Adrenal gland (tissue), 12 donors: ENCODE results near the gene TEX44. TPM values are rescaled to one million over a fixed set of nuclear protein-coding genes. Genes with fewer than 3 reads are reported as not detected.

Experiments used
- DNase-seq, 7 donors: peaks; one replicate each; pipeline ENCODE4 v3.0.0-alpha.2; 2019 to 2020
- H3K27ac ChIP-seq, 5 donors: fragments of 200-600 bp; sonication (generic) in 4 of 5; 1 replicate in 3 of 5; 2 replicates in 2 of 5; pipeline versions ENCODE4 v1.5.1 to v1.8.0; 2016 to 2020; ENCODE audit warnings: mild to moderate bottlenecking in 1 of 5
- H3K27me3 ChIP-seq: fragments of 200-600 bp; 2 replicates; pipeline ENCODE4 v1.8.0; 2021
- H3K36me3 ChIP-seq, 2 donors: fragments of 200-600 bp; replicated peaks in 1 of 2; 1 replicate in 1 of 2; 2 replicates in 1 of 2; pipeline versions ENCODE4 v1.5.1 to v1.8.0; 2018 to 2022
- H3K4me1 ChIP-seq, 2 donors: fragments of 200-600 bp; replicated peaks in 1 of 2; 1 replicate in 1 of 2; 2 replicates in 1 of 2; pipeline versions ENCODE4 v1.5.1 to v1.8.0; 2018 to 2021
- H3K4me3 ChIP-seq, 4 donors: fragments of 200-600 bp; sonication (generic) in 3 of 4; one replicate each; pipeline ENCODE4 v1.5.1; 2016 to 2018
- H3K9me3 ChIP-seq, 3 donors: fragments of 200-600 bp; sonication (generic) in 1 of 3; replicated peaks in 1 of 3; 1 replicate in 2 of 3; 2 replicates in 1 of 3; pipeline versions ENCODE4 v1.5.1 to v1.8.0; 2016 to 2021
- POLR2A ChIP-seq, 2 donors: fragments of 450-650 bp; IDR thresholded peaks; one replicate each; pipeline ENCODE4 v1.6.1; 2017; ENCODE audit warnings: antibody characterized with exemption in 2 of 2, mild to moderate bottlenecking in 2 of 2, moderate library complexity in 1 of 2
- WGBS, 4 donors: extraction: QIAGEN DNeasy Blood & Tissue Kit in 2 of 4; methylation state at CpG; one replicate each; pipeline versions ENCODE4 v1.1.5 to v1.1.7; 2013 to 2017; 5-methylcytosine and 5-hydroxymethylcytosine counted together
- intact Hi-C, 2 donors: fragments of 100-400 bp; cut with DNase I; formaldehyde crosslinking; loops; one replicate each; pipeline versions ENCODE4 v1.14.1 to v1.15.0; 2022 to 2023
- polyA plus RNA-seq, 3 donors: library from polyadenylated mRNA; stranded (reverse); fragments of 200-250 nt in 2 of 3; fragments of 350-450 nt in 1 of 3; fragmentation: Illumina TruSeq in 1 of 3; extraction: RNeasy Lipid Tissue Mini Kit (QIAGEN cat#74804) in 1 of 3; gene quantifications; one replicate each; pipeline ENCODE4 v1.2.3, GENCODE V29; 2013 to 2014
- total RNA-seq, 9 donors: library from RNA; depleted of rRNA in 4 of 9; stranded (reverse); fragments of >200 nt in 4 of 9; fragments of 120-200 nt in 1 of 9; fragmentation: NEBNext Ultra II Directional in 1 of 9; extraction: Animal tissue kit (Norgen Biotek cat#: 25700) in 1 of 9; gene quantifications; one replicate each; pipeline versions ENCODE4 v1.1.0 to v1.2.4, GENCODE V29; 2013 to 2023
- TF ChIP-seq, protein P1 (sequence below), 6 experiments: fragments of 450-650 bp in 4 of 6; fragments of 200-600 bp in 2 of 6; sonication (generic) in 1 of 6; IDR thresholded peaks; 1 replicate in 5 of 6; 2 replicates in 1 of 6; pipeline versions ENCODE4 v1.5.1 to v1.8.0; 2016 to 2021; ENCODE audit warnings: antibody characterized with exemption in 6 of 6, mild to moderate bottlenecking in 2 of 6, moderate library complexity in 1 of 6
- donor health status: healthy with polysubstance abuse.
- donor health status: Bipolar disorder and iron deficiency.
- donor health status: DM: yes; HTN: yes; CAD: no.
- donor health status: DM: no; HTN: no; CAD: no.
- donor health status: DM: no; HTN: no; CAD: no.
- donor health status: DM: yes; HTN: yes; CAD: no.

TEX44 gene
- total and polyA plus RNA-seq, 12 donors: not detected

DNA sequence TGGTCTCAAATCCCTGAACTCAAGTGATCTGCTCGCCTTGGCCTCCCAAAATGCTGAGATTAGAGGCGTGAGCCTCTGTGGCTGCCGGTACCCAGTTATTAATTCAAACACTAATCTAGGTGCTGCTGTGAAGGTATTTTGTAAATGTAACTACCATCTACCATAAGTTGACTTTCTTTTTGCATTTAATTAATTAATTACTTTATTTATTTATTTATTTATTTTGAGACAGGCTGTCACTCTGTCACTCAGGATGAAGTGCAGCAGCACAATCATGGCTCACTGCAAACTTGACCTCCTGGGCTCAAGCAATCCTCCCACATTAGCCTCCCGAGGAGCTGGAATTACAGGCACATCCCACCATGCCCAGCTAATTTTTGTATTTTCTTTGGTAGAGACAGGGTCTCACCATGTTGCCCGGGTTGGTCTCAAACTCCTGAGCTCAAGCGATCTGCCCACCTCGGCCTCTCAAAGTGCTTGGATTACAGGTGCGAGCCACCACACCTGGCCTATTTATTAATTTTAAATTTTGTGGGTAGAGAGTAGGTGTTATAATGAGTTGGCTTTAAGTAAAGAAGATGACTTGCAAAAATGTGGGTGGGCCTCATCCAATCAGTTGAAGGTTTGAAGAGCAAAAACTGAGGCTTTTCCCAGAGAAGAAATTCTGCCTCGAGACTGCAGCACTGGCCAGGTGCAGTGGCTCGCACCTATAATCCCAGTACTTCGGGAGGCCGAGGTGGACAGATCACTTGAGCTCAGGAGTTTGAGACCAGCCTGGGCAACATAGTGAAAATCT is 45.2 kb upstream of the TEX44 start:
- intact Hi-C loops: no loop called here
- TF ChIP-seq, protein P1, sequence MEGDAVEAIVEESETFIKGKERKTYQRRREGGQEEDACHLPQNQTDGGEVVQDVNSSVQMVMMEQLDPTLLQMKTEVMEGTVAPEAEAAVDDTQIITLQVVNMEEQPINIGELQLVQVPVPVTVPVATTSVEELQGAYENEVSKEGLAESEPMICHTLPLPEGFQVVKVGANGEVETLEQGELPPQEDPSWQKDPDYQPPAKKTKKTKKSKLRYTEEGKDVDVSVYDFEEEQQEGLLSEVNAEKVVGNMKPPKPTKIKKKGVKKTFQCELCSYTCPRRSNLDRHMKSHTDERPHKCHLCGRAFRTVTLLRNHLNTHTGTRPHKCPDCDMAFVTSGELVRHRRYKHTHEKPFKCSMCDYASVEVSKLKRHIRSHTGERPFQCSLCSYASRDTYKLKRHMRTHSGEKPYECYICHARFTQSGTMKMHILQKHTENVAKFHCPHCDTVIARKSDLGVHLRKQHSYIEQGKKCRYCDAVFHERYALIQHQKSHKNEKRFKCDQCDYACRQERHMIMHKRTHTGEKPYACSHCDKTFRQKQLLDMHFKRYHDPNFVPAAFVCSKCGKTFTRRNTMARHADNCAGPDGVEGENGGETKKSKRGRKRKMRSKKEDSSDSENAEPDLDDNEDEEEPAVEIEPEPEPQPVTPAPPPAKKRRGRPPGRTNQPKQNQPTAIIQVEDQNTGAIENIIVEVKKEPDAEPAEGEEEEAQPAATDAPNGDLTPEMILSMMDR (IDR thresholded peaks at IDR 0.05): no peak
- TF ChIP-seq POLR2A (IDR thresholded peaks at IDR 0.05): no peak
- H3K36me3 ChIP-seq: no peaks in the 10 kb centered on the region
- 88 to 93% (median 92%) methylated on average over 12 of the region's 12 CpGs for WGBS, 4 donors
- DNase-seq: no peak
- peaks cover 0 to 5% of the 10 kb centered on the region in 2 donors for H3K4me1 ChIP-seq
- no peak overlapping the region for H3K27ac ChIP-seq
- H3K9me3 ChIP-seq: no peaks in the 10 kb centered on the region
- no peaks in the 10 kb centered on the region for H3K27me3 ChIP-seq
- H3K4me3 ChIP-seq: no peak overlapping the region

DNA sequence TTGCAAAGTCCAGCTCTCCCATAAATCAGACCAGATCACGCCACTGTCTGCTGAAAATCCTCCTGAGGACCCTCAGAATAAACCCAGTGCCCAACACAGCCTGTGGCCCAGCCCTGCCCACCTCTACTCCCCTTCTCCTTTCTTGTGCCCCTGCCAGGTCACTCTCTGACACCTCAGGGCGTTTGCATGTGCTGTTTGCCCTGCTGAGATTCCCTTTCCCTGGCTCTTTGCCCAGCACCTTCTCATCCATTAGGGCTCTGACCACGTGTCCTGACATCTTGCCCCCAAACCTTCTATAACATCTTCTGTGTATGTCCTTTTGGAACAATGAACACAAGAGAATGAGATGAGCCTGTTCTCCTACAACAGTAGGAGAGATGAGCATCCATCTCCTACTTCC is 43.9 kb upstream of the TEX44 start:
- Histone ChIP-seq H3K27ac (no peak overlapping the region), H3K4me1 (peaks cover 0 to 5% of the 10 kb centered on the region in 2 donors), H3K9me3 (no peaks in the 10 kb centered on the region), H3K4me3 (no peak overlapping the region), H3K27me3 (no peaks in the 10 kb centered on the region), H3K36me3 (no peaks in the 10 kb centered on the region)
- WGBS, 4 donors: 55 to 71% (median 69%) methylated on average over 3 of the region's 3 CpGs
- intact Hi-C loops: no loop called here
- TF ChIP-seq POLR2A (IDR thresholded peaks at IDR 0.05): no peak
- TF ChIP-seq, protein P1 (IDR thresholded peaks at IDR 0.05): no peak
- DNase-seq: no peak

DNA sequence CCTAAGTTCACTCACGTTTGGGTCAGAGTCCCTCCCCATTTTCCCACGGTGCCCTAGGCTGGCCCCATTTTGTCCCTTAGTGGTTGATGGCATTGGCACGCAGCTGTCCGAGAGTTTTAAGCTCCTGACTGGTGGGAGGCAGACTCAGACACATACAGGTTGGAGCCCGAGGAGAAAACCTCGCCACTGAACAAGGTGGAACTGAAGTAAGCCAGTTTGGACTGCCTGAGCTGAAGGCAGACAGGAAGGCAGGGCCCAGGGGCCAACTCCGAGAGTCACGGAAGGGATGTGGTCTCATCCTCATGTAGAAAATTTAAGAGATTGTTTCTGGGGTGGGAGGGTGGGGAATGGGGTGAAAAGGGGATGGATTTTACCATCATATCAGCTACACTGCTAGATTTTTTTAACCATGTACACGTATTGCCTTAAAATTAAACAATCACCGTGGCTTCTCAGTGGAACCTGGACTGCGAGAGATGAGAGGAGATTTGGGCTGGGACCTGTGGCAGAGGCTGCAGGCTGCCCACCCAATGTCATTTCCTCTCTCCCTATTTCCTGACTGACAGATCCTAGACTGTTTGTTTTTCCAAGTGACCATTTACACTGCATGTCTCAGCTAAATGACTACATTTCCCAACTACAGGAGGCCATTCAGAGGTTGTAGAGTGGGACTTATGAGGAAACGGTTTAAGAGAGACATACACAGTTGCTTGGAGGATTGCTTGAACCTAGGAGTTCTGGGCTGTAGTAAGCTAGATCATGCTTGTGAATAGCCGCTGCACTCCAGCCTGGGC is 43.0 kb upstream of the TEX44 start:
- Histone ChIP-seq H3K36me3 (no peaks in the 10 kb centered on the region), H3K27ac (no peak overlapping the region), H3K9me3 (no peaks in the 10 kb centered on the region), H3K4me1 (peaks cover 0 to 5% of the 10 kb centered on the region in 2 donors), H3K4me3 (no peak overlapping the region), H3K27me3 (no peaks in the 10 kb centered on the region)
- 79 to 88% (median 84%) methylated on average over 11 to 13 of the region's 13 CpGs for WGBS, 4 donors
- intact Hi-C loops: no loop called here
- DNase-seq: no peak
- TF ChIP-seq, protein P1 (IDR thresholded peaks at IDR 0.05): no peak
- no peak for TF ChIP-seq POLR2A (IDR thresholded peaks at IDR 0.05)

DNA sequence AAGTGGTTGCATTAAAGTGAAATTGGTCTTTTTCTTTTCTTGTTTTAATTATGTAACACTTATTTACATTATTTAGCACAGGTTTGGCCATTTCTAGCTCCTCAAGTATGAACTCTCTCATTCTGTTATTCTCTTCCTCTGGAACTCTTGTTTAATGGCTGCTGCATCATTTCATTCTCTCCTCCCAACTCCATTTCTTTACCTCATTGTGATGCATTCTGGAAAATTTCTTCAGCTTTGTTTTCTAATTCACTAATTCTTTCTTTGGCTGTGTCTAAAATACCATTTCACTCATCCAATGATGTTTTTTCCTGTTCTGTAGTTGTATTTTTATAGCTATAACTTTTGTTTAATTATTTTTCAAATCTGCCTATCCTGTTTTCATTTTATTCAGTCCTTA is 39.9 kb upstream of the TEX44 start:
- Histone ChIP-seq H3K4me3 (no peak overlapping the region), H3K4me1 (no peaks in the 10 kb centered on the region), H3K27ac (no peak overlapping the region), H3K9me3 (no peaks in the 10 kb centered on the region), H3K36me3 (no peaks in the 10 kb centered on the region), H3K27me3 (no peaks in the 10 kb centered on the region)
- no peak for DNase-seq
- intact Hi-C loops: no loop called here
- TF ChIP-seq, protein P1 (IDR thresholded peaks at IDR 0.05): no peak
- no peak for TF ChIP-seq POLR2A (IDR thresholded peaks at IDR 0.05)
